ENCODE results near the gene TBC1D10A.
A peak's percentile ranks its signal among the peaks of the same experiment; 100 is the strongest.

Gene TBC1D10A

DNA sequence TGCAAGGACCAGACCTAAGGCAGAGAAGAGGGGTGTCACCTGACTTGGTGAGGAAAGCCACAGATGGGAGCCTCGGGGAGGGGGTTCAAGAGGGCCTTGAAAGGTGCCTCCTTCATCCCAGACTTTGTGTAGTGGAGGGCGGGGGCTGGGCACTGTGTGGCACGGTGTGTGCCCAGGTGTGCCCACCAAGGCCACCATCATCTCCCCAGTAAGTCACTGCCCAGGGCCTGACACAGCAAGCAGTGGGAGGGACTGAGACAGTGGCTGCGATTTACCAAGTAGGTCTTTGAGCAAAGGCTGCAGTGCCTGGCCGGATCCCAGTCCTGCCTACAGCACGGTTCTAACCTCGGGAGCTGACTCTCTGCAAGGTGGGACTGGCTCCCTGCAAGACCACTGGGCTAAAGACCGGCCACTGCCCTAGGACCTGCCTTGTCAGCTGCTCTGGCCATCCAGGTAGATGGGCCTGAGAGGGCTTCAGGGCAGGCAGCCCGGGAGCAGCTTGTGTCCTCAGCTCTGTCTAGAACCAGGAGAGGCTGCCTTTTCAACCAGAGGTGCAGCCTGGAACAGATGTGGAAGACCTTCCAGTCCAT lies 61.5 kb downstream of the TBC1D10A start:
- DNase-seq, result no peak

DNA sequence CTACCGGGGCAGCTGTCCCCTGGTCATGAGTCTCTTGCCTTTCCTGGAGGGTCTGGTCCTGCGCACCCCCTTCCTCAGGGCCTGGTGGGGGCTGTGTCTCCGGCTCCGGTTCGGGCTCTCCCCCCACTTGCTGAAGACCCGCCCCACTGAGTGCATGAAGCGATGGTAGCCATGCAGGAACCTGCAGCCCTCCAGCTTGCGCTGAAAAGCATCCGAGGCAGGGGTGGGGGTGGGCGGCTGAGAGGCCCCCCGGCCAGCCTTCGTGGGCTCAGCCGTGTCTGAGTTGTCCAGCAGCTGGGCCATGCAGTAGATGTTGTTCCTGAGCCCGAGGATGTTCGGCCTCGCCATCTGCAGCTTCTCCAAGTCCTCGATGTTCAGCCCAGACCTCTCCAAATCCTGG lies 62.9 kb downstream of the TBC1D10A start:
- no peak for DNase-seq

- peak; percentile 60 to 87 for DNase-seq
Observed at GRCh38 chr22:30262917-30263741, 63.6 kb downstream of the TBC1D10A start.

GRCh38 chr22:30262112-30262511 lies 64.6 kb downstream of the TBC1D10A start:
- DNase-seq, result no peak

DNA sequence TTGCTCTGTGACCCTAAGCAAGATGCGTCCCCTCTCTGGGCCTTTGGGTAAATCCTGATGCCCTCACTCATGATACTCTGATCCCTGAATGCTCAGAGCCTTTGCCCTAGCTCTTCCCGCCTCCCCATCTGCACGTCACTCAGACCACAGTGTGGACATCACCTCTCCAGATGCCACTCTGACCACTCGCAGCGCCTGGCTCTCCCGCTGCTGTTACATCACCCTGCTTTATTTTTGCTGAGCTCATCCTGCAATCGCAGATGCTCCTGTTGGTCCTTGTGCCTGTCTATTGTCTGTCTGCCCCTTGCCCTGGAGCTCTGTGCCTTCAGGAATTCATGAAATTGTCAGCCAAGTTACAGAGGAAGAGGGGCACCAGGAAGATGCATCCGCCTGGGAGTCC lies 65.6 kb downstream of the TBC1D10A start:
- DNase-seq, result peak; percentile 76 to 78

- no peak for DNase-seq
Observed at GRCh38 chr22:30260682-30261081, 66.1 kb downstream of the TBC1D10A start.

DNA sequence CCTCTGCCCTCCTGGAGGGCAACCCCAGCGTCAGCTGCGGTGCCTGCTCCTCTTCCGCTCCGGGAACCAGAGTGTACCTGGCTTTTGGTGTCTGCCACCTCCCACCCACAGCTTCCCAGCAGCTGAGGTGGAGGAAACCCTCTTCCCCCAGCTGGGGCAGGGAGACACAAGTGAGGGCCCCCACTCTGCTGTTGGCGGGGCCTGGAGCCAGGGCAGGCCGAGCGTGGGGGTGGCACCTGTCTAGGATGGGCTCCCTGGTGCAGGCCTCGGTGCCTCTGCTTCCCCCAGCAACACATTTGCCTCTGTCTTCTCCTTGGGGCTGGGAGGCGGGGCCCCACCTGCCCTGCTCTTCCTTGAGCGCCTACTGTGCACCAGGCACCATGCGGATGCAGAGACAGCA lies 66.5 kb downstream of the TBC1D10A start:
- no peak for DNase-seq

DNA sequence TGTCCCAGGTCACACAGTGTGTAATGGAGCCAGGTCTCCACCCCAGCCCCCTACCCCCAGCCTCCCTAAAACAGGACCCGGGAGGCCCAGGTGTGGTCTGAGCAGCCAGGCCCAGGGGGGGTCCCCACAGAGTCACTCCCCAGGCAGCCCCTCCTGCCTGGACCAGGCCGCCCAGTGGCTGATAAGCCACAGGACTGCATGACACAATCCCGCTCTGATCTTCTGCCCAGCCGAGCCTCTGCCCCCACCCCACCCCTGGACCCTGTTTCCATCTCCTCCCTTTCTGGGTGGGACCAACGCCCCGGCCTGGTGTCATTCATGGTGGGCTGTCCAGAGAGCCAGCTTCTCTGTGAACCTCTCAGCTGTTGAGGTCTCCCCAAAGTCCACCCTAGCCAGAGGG lies 72.4 kb downstream of the TBC1D10A start:
- DNase-seq, result no peak

- peak; percentile 99 for DNase-seq
Observed at GRCh38 chr22:30253205-30253852, 73.4 kb downstream of the TBC1D10A start.

DNA sequence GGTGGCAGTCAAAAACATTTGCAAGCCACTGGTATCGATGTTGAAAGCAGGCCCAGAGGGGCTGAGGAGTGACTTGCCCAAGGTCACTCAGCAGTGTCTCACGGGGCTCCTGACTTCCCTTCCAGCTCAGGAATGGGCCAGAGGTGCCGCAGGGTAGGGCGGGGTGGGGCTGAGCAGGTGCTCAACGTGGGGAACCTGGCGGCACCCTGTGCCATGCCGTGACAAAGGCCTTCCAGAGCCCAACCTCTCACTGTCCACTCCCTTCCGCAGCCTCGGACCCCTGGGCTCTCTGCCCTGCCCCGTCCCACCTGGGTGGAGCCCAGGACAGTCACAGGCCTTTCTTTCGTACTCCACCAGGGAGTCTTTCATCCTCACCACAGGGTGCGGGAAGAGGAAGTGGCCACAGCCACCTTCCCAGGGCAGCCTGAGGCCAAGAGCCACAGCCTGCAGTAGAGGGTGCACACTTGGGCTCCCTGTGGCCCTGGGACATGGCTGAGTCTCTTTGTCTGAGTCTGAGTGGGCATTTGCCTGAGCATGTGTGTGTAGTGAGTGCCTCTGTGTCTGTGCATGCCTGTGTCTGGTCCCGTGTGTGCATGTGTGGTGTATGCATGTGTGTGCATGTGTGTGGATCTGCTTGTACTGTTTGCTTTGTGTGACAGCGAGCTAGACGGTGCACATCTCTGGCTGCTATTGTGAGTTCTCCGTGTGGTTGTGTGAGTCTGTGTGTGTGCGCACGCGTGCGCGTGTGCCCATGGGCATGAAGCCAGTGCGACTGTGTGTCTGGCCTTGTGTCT lies 74.1 kb downstream of the TBC1D10A start:
- peak; percentile 65 to 75 for DNase-seq

- peak; percentile 40 to 41 for DNase-seq
Observed at GRCh38 chr22:30251711-30252110, 75.0 kb downstream of the TBC1D10A start.

- DNase-seq, result peak in 1 of 2 experiments; percentile 34
Observed at GRCh38 chr22:30250661-30251267, 76.0 kb downstream of the TBC1D10A start.

DNA sequence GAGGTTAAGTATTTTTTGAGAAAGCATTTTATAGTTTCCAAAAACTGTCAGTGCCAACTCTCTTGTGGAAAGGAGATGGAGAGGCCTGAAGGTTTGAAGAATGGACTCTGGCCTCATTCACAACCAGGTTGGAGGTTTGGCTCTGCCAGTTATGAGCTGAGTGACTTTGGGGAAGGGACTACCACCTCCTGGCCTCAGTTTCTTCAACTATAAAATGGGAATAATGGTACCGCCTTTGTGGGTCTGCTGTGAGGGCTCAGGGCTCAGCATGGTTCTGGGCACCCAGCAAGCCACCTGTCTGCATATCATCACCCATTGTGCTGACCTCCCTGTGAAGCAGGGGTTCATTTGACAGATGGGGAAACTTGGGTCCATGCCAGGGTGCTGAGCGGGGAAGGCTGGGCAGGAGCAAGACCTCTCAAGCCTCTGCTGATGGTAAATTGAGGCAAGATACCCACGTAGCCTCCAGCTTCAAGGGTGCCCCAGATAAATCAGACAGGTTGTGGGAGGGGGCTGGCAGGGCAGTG lies 76.6 kb downstream of the TBC1D10A start:
- DNase-seq, result no peak

DNA sequence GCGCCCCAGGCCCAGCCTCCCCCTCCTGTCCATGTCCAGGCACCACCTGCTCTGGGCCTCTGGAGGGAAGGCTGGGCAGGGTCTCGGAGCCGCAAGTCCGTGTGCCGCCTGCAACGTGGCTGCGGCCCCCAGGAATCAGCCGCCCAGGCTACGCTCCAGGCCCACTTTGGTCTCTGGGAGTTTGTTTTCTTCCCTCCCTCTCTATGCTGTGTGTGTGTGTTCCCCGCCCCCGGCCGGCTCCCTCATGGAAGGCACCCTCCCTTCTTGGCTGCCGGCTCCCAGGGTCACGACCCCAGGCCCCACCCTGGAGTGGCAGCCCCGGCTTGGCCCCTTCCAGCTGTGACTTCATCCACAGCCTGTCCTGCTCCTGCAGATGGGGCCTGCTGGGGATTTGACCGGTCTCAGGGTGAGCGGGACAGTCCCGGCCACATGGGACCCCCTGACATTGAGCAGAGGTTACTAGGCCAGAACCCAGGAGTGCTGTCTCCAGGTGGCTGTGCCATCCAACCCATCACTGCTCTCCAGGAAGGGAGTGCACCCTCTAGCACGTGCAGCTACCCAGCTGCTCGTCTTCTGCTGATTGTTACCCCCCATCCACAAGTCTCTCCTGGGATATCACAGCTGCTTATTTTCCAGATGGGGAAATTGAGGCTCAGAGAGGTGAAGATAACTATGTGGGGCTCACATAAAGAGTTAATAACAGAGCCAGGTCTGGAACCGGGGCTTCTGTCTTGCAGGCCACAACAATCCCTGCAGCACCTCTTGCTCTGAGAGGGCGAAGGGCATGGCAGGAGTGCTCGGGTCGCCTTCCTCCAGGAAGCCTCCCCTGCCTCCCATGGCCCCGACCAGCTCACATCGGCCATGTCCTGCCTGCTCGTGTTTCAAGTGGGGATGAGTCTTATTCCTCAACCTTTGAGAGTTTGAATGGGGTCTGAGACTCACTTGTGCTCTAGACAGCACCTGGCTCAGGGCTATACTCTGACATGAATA lies 77.4 kb downstream of the TBC1D10A start:
- DNase-seq, result no peak

- DNase-seq, result no peak
Observed at GRCh38 chr22:30248484-30248883, 78.3 kb downstream of the TBC1D10A start.

DNA sequence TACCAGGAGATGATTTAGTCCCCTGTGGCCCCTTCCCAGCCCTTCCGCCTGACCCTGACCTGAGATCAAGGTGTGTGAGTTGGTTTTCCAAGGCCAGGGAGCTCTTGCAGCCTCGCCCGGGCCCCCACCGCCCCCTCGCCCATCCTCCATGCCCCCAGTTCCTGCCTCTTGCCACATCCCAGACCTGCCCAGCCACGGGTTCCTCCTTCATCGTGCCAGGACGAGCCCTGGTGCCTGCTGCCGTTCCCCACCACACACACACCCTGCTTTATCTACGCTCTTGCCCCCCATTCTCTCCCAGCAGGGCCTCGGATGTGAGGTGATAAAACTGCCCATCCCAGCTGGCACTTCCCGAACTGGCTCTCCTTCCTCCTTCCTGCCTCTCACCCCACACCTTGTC lies 78.8 kb downstream of the TBC1D10A start:
- DNase-seq, result no peak

- DNase-seq, result no peak
Observed at GRCh38 chr22:30247561-30247960, 79.2 kb downstream of the TBC1D10A start.

DNA sequence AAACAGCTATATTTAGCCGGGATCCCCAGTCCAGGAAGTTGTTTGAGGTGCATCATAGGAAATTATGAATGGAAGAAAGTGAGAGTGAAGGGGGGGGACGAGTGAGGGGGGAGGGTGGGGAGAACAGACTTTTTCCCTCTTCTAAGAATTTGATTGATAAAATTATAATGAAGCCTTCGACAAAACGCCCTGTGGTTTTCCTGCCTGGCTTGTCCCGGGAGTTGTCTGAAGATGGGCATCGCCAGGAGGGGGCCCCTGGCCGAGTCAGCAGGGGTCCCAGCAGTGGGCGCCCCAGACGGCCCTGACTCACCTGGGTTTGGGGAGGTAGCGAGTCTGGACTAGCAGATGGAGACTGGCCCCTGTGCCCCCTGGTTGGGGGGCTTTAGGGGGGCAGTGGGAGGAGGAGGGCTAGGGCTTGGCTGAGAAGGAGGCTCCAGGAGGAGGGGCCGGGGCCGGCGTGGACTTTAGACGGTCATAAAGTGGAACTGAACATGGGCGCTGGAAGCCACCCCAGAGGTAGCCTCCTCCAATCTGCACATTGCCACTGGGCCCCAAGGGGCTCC lies 79.8 kb downstream of the TBC1D10A start:
- no peak for DNase-seq

- DNase-seq, result peak in 1 of 2 experiments; percentile 21
Observed at GRCh38 chr22:30245985-30246813, 80.5 kb downstream of the TBC1D10A start, which contains the start of gene LIF. TSS of gene LIF (minus strand) at chr22:30246759. CDS start at chr22:30246695, 64 bp downstream.
